B cell (primary cell): ENCODE data around the gene GOLGA8B. TPM values are rescaled to one million over a fixed set of nuclear protein-coding genes. Genes with fewer than 3 reads are reported as not detected.

ENCODE experiments used
- ATAC-seq: fragments of 200-7000 bp; cut with Tn5 transposase; one replicate; pipeline ENCODE4 v1.10.0; 2021; ENCODE audit warnings: low read depth, mild to moderate bottlenecking, moderate number of reproducible peaks, moderate library complexity
- CTCF ChIA-PET: fragments of 350-600 bp; sonication (Branson Sonifier 250); formaldehyde crosslinking; loops from one replicate; lab custom pipeline; 2021; ENCODE audit warnings: antibody characterized with exemption, inconsistent platforms; lab: Charles Lee
- POLR2A ChIA-PET: fragments of 350-600 bp; sonication (Branson Sonifier 250); formaldehyde crosslinking; loops from one replicate; lab custom pipeline; 2021; ENCODE audit warnings: antibody characterized with exemption; lab: Charles Lee
- DNase-seq: peaks from one replicate; pipeline ENCODE4 v3.0.0; 2013
- H2AFZ ChIP-seq: 2 replicates; pipeline ENCODE4 v1.6.1; 2012; ENCODE audit warnings: mild to moderate bottlenecking, low read depth, low read length; ENCODE audit not compliant: insufficient read depth, poor library complexity, severe bottlenecking
- H3K27ac ChIP-seq, 2 donors: 1 replicate in 1 of 2; 2 replicates in 1 of 2; pipeline ENCODE4 v1.5.1; 2012 to 2013; ENCODE audit warnings: low read length in 2 of 2, mild to moderate bottlenecking in 2 of 2, moderate library complexity in 1 of 2
- H3K27me3 ChIP-seq, 4 experiments: fragments of 200-600 bp in 1 of 4; sonication (generic) in 1 of 4; replicated peaks in 1 of 4; 1 replicate in 2 of 4; 2 replicates in 2 of 4; pipeline versions ENCODE4 v1.6.1 to v1.7.0; 2013 to 2016; ENCODE audit warnings: low read length in 3 of 4, mild to moderate bottlenecking in 2 of 4, mixed read lengths in 1 of 4, moderate library complexity in 1 of 4; ENCODE audit not compliant: insufficient read depth in 4 of 4, control insufficient read depth in 3 of 4; ENCODE audit errors: control extremely low read depth in 1 of 4
- H3K36me3 ChIP-seq, 2 experiments: replicated peaks in 1 of 2; 1 replicate in 1 of 2; 2 replicates in 1 of 2; pipeline versions ENCODE4 v1.6.1 to v1.7.1; 2013; ENCODE audit warnings: low read length in 1 of 2; ENCODE audit not compliant: insufficient read depth in 2 of 2, control insufficient read depth in 1 of 2; ENCODE audit errors: control extremely low read depth in 1 of 2, extremely low read depth in 1 of 2
- H3K4me1 ChIP-seq, 2 donors: fragments of 200-600 bp in 1 of 2; sonication (generic) in 1 of 2; 1 replicate in 1 of 2; 2 replicates in 1 of 2; pipeline versions ENCODE4 v1.5.1 to v1.6.1; 2013 to 2017; ENCODE audit warnings: low read length in 2 of 2; ENCODE audit not compliant: control insufficient read depth in 2 of 2, insufficient read depth in 2 of 2
- H3K4me2 ChIP-seq: replicated peaks from 2 replicates; pipeline ENCODE3; 2012; ENCODE audit warnings: mild to moderate bottlenecking, low read depth, low read length; ENCODE audit not compliant: poor library complexity, severe bottlenecking
- H3K4me3 ChIP-seq, 5 experiments: fragments of 200-600 bp in 1 of 5; sonication (generic) in 1 of 5; 1 replicate in 3 of 5; 2 replicates in 2 of 5; pipeline versions ENCODE4 v1.5.1 to v1.7.0; 2011 to 2016; ENCODE audit warnings: low read length in 4 of 5, mild to moderate bottlenecking in 4 of 5, low read depth in 2 of 5, control low read depth in 1 of 5, moderate library complexity in 1 of 5; ENCODE audit not compliant: insufficient read depth in 1 of 5; ENCODE audit errors: control extremely low read depth in 1 of 5, extremely low read depth in 1 of 5
- H3K79me2 ChIP-seq: fragments of 200-600 bp; sonication (generic); one replicate; pipeline ENCODE4 v1.6.0; 2016; ENCODE audit warnings: low read length; ENCODE audit not compliant: control insufficient read depth, insufficient read depth
- H3K9ac ChIP-seq: fragments of 200-600 bp; sonication (generic); 2 replicates; pipeline ENCODE4 v1.6.1; 2017; ENCODE audit warnings: mild to moderate bottlenecking, low read length, moderate library complexity
- H3K9me3 ChIP-seq, 3 donors: one replicate each; pipeline versions ENCODE4 v1.6.1 to v1.7.1; 2013; ENCODE audit warnings: low read length in 2 of 3; ENCODE audit not compliant: control insufficient read depth in 2 of 3, insufficient read depth in 1 of 3; ENCODE audit errors: control extremely low read depth in 1 of 3
- H4K20me1 ChIP-seq: 2 replicates; pipeline ENCODE4 v1.6.0; 2012; ENCODE audit warnings: mild to moderate bottlenecking, low read length; ENCODE audit not compliant: insufficient read depth, control insufficient read depth, poor library complexity, severe bottlenecking
- H3K27ac Mint-ChIP-seq: one replicate; pipeline ENCODE4 v1.8.0; 2021; ENCODE audit warnings: mixed read lengths
- H3K27me3 Mint-ChIP-seq: one replicate; pipeline ENCODE4 v1.8.0; 2021; ENCODE audit warnings: mixed read lengths
- H3K4me1 Mint-ChIP-seq: one replicate; pipeline ENCODE4 v1.8.0; 2021; ENCODE audit warnings: mixed read lengths
- H3K4me3 Mint-ChIP-seq: one replicate; pipeline ENCODE4 v1.8.0; 2021; ENCODE audit warnings: mixed read lengths
- H3K9me3 Mint-ChIP-seq: one replicate; pipeline ENCODE4 v1.8.0; 2022; ENCODE audit warnings: mixed read lengths; ENCODE audit not compliant: insufficient read depth
- EZH2 ChIP-seq: IDR thresholded peaks from 2 replicates; pipeline ENCODE4 v1.6.1; 2012; ENCODE audit warnings: borderline replicate concordance, low read depth, mild to moderate bottlenecking, moderate library complexity, low read length; ENCODE audit not compliant: insufficient read depth, poor library complexity, severe bottlenecking
- WGBS: methylation state at CpG from one replicate; pipeline ENCODE4 v1.1.5; 2013; ENCODE audit warnings: missing lambda C conversion rate; ENCODE audit not compliant: insufficient coverage; 5-methylcytosine and 5-hydroxymethylcytosine counted together
- intact Hi-C: fragments of 100-400 bp; cut with micrococcal nuclease; formaldehyde crosslinking; loops from one replicate; pipeline ENCODE4 v1.10.0; 2022
- polyA plus RNA-seq: library from polyadenylated mRNA; depleted of rRNA; stranded (reverse); fragments of >200 nt; gene quantifications from 2 replicates; pipeline ENCODE4 v1.2.3, GENCODE V29; 2012
- total RNA-seq, 2 donors: library from RNA; stranded (reverse); fragments of 120-200 nt in 1 of 2; gene quantifications; 1 replicate in 1 of 2; 2 replicates in 1 of 2; pipeline versions ENCODE4 v1.2.3 to v1.2.4, GENCODE V29; 2013 to 2022
- TF ChIP-seq, protein P1 (sequence below): fragments of 200-600 bp; IDR thresholded peaks from one replicate; pipeline ENCODE4 v1.8.0; 2022; ENCODE audit warnings: antibody characterized with exemption, mild to moderate bottlenecking

Gene GOLGA8B
- total and polyA plus RNA-seq, 2 donors (not counting 1 experiment from before 2014, with no cell fraction given): 77.1 to 200 TPM

DNA sequence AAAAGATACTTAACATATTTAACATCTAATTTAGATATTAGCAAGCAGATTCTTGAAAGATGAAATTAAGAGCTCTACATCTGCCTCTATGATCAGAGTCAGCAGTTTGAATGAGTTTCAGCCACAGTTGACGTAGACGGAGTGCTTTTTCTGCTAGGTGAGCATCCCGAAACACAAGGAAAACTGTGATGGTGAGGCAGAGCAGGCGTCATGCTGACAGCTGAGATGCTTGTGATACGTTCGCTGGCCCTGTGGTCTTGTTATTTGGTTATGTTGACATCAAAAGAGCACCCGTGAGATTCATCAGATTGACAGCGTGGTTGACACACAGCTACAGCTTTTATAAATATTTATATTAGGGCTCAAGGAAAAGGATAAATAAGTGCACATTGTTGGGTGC lies 19.6 kb upstream of the GOLGA8B start:
- peaks cover 0 to 16% (median 2%) of the 10 kb centered on the region in 4 experiments for H3K27me3 ChIP-seq
- no peak overlapping the region for H2AFZ ChIP-seq
- no peaks in the 10 kb centered on the region for H3K79me2 ChIP-seq
- H4K20me1 ChIP-seq: no peaks in the 10 kb centered on the region
- intact Hi-C loops: no loop called here
- H3K4me1 Mint-ChIP-seq: no peaks in the 10 kb centered on the region
- DNase-seq (no peak), ATAC-seq (no peak)
- 88% methylated on average over 8 of the region's 8 CpGs for WGBS
- H3K4me1 ChIP-seq: no peaks in the 10 kb centered on the region
- H3K27ac ChIP-seq: no peak overlapping the region
- no peak overlapping the region for H3K4me2 ChIP-seq
- TF ChIP-seq, protein P1, sequence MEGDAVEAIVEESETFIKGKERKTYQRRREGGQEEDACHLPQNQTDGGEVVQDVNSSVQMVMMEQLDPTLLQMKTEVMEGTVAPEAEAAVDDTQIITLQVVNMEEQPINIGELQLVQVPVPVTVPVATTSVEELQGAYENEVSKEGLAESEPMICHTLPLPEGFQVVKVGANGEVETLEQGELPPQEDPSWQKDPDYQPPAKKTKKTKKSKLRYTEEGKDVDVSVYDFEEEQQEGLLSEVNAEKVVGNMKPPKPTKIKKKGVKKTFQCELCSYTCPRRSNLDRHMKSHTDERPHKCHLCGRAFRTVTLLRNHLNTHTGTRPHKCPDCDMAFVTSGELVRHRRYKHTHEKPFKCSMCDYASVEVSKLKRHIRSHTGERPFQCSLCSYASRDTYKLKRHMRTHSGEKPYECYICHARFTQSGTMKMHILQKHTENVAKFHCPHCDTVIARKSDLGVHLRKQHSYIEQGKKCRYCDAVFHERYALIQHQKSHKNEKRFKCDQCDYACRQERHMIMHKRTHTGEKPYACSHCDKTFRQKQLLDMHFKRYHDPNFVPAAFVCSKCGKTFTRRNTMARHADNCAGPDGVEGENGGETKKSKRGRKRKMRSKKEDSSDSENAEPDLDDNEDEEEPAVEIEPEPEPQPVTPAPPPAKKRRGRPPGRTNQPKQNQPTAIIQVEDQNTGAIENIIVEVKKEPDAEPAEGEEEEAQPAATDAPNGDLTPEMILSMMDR: no peak
- no peak for TF ChIP-seq EZH2
- H3K4me3 Mint-ChIP-seq: no peak overlapping the region
- H3K9me3 ChIP-seq: no peaks in the 10 kb centered on the region
- H3K27me3 Mint-ChIP-seq: peaks cover 28% of the 10 kb centered on the region
- H3K9me3 Mint-ChIP-seq: no peaks in the 10 kb centered on the region
- H3K9ac ChIP-seq: no peak overlapping the region
- no peak overlapping the region for H3K4me3 ChIP-seq
- H3K36me3 ChIP-seq: no peaks in the 10 kb centered on the region
- ChIA-PET CTCF (no interaction called here), POLR2A (no interaction called here)
- H3K27ac Mint-ChIP-seq: no peak overlapping the region

DNA sequence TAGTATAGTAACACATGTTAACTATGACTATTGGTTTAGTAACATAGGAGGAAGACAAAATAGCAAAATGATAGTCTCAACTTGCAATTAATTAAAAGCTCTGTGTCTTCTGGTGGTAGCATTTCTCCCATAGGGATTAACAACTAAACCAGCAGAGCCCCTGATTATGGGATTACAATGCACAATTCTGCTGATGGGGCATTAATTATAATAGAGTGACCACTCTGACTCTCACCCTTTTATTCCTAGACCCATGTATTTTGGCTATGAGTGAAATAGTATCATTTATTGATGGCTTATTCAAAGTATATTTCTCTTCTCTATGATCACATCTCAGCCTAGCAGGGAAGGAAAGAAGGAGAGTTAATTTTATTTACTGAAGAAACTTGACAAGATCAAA lies 17.5 kb upstream of the GOLGA8B start:
- H3K9me3 Mint-ChIP-seq: no peaks in the 10 kb centered on the region
- ChIA-PET POLR2A (no interaction called here), CTCF (no interaction called here)
- Histone ChIP-seq H3K4me3 (no peak overlapping the region), H4K20me1 (no peaks in the 10 kb centered on the region), H3K36me3 (no peaks in the 10 kb centered on the region), H3K4me2 (no peak overlapping the region), H3K27ac (no peak overlapping the region), H2AFZ (no peak overlapping the region), H3K27me3 (peaks cover 0 to 13% (median 2%) of the 10 kb centered on the region in 4 experiments), H3K4me1 (no peaks in the 10 kb centered on the region), H3K9ac (no peak overlapping the region), H3K9me3 (no peaks in the 10 kb centered on the region), H3K79me2 (no peaks in the 10 kb centered on the region)
- DNase-seq (no peak), ATAC-seq (no peak)
- H3K27ac Mint-ChIP-seq: no peak overlapping the region
- no peak overlapping the region for H3K4me3 Mint-ChIP-seq
- intact Hi-C loops: no loop called here
- no peaks in the 10 kb centered on the region for H3K4me1 Mint-ChIP-seq
- TF ChIP-seq, protein P1: no peak
- TF ChIP-seq EZH2: no peak
- H3K27me3 Mint-ChIP-seq: peaks cover 18% of the 10 kb centered on the region
